ENCODE measurements around the gene ABCC6.
"Not testable (repeated sequence)": the region's sequence is repeated elsewhere in the genome, so short reads cannot be mapped to it uniquely, and the experiment has no call there.

The ABCC6 gene

DNA sequence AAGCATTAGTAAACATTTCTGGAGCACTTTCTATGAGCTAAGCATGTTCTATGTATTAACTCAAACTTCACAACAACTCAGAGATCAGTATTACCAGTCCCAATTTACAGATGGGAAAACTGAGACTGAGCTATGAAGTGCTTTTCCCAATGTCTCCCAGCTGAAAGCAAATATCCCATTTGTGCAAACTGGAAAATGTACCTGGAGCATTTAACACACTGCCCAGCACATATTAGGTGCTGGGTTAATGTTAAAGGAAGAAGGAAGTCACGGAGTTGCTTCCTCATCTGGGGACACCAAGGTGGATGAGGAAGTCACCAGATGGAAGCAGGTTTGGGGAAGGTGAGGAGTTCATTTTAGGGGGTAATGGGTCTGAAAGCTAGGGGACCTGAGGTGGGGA is 66.1 kb downstream of the ABCC6 start:
- H3K4me3 ChIP-seq (ENCODE audit: low read depth, low read length) = no peak overlapping the region
- no peak for DNase-seq (ENCODE audit: low read depth)
- TF ChIP-seq, protein P1, sequence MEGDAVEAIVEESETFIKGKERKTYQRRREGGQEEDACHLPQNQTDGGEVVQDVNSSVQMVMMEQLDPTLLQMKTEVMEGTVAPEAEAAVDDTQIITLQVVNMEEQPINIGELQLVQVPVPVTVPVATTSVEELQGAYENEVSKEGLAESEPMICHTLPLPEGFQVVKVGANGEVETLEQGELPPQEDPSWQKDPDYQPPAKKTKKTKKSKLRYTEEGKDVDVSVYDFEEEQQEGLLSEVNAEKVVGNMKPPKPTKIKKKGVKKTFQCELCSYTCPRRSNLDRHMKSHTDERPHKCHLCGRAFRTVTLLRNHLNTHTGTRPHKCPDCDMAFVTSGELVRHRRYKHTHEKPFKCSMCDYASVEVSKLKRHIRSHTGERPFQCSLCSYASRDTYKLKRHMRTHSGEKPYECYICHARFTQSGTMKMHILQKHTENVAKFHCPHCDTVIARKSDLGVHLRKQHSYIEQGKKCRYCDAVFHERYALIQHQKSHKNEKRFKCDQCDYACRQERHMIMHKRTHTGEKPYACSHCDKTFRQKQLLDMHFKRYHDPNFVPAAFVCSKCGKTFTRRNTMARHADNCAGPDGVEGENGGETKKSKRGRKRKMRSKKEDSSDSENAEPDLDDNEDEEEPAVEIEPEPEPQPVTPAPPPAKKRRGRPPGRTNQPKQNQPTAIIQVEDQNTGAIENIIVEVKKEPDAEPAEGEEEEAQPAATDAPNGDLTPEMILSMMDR (IDR thresholded peaks at IDR 0.05; ENCODE audit: insufficient read depth, low read depth, low read length, missing control alignments) = no peak

DNA sequence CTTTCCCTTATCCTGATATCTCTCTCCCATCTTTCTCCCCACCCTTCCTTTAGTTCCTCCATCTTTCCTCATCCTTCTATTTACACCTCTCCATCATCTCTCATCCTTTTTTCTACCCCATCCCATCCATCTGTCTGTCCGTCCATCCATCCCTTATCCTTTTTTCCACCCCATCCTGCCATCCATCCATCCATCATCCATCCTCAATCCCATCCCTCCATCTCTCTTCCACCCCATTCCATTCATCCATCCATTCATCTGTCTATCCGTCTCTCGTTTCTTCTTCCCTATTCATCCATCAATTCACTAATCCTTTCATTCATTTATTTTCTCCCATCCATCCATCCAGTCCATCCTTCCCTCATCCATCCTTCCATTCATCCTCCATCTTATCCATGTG is 68.1 kb downstream of the ABCC6 start:
- no peak overlapping the region for H3K4me3 ChIP-seq (ENCODE audit: low read depth, low read length)
- no peak for DNase-seq (ENCODE audit: low read depth)
- TF ChIP-seq, protein P1 (IDR thresholded peaks at IDR 0.05; ENCODE audit: insufficient read depth, low read depth, low read length, missing control alignments) = no peak

DNA sequence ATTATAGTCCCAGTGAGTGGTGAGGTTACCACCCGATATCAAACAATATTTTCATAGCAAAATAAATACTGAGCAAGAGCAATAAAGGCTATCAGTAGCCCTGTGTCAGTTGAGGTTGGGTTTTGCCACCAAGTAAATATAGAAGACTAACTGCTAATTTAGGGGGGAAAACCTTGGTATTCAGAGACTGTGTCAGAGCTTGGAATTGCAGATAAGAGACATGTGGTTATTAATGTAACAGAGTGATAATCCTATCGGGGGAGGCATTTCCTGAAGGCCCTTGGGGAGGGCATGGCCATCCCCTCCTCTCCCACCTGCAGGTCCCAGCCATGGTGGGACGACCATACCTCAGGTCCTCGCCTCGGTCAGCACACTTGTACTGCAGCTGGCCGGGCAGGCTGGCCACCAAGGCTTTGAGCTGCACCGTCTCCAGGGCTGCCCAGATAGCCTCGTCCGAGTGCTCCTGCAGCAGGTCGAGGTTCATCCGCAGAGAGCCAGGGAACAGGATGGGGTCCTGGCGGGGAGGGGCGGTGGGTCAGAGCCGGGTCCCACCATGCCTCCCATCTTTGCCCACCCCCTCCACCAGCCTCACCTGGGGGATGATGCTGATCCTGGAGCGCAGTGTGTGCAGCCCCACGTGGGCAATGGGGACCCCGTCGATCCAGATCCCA is 68.9 kb downstream of the ABCC6 start:
- H3K4me3 ChIP-seq (ENCODE audit: low read depth, low read length) = no peak overlapping the region
- TF ChIP-seq, protein P1 (IDR thresholded peaks at IDR 0.05; ENCODE audit: insufficient read depth, low read depth, low read length, missing control alignments) = no peak
- no peak for DNase-seq (ENCODE audit: low read depth)

DNA sequence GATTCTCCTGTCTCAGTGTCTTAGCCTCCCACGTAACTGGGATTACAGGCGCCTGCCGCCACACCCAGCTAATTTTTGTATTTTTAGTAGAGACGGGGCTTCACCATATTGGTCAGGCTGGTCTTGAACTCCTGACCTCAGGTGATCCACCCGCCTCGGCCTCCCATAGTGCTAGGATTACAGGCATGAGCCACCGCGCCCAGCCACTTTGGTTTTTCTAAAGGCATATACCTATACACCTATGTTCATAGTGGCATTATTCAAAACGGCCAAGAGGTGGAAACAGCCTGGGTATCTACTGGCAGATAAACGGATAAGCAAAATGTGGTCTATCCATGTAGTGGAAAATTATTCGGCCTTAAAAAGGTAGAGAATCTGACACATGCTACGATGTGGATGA is 70.3 kb downstream of the ABCC6 start:
- DNase-seq (ENCODE audit: low read depth); H3K4me3 ChIP-seq (ENCODE audit: low read depth, low read length): not testable (repeated sequence)

DNA sequence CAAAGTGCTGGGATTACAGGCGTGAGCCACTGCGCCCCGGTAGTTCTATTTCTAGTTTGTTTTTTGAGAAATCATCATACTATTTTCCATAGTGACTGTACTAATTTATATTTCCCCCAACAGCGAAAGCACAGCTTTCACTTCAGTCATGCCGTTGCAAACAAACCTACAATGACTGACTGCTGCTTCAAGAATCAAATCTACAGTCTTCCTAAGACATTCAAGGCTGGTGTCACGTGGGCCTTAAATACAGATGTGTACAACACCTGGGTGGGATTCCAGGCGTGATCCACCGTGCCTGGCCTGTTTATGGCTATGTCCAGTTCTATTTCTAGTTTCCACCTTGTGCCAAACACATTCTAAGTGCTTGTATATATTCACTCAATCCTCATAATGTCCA is 72.0 kb downstream of the ABCC6 start:
- TF ChIP-seq, protein P1 (IDR thresholded peaks at IDR 0.05; ENCODE audit: insufficient read depth, low read depth, low read length, missing control alignments) = no peak
- no peak overlapping the region for H3K4me3 ChIP-seq (ENCODE audit: low read depth, low read length)
- no peak for DNase-seq (ENCODE audit: low read depth)

DNA sequence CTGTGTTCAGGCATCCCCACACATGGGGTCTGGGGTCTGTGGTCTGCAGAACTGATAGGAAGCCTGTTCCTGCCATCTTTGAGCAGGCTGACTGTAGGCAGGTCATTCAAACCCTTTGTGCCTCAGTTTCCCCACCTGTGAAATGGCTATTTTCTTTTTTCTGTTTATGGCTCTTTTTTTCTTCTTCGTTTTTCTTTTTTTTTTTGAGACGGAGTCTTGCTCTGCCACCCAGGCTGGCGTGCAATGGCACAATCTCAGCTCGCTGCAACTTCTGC is 72.5 kb downstream of the ABCC6 start:
- TF ChIP-seq, protein P1 (IDR thresholded peaks at IDR 0.05; ENCODE audit: insufficient read depth, low read depth, low read length, missing control alignments) = no peak
- no peak overlapping the region for H3K4me3 ChIP-seq (ENCODE audit: low read depth, low read length)
- DNase-seq (ENCODE audit: low read depth) = no peak

DNA sequence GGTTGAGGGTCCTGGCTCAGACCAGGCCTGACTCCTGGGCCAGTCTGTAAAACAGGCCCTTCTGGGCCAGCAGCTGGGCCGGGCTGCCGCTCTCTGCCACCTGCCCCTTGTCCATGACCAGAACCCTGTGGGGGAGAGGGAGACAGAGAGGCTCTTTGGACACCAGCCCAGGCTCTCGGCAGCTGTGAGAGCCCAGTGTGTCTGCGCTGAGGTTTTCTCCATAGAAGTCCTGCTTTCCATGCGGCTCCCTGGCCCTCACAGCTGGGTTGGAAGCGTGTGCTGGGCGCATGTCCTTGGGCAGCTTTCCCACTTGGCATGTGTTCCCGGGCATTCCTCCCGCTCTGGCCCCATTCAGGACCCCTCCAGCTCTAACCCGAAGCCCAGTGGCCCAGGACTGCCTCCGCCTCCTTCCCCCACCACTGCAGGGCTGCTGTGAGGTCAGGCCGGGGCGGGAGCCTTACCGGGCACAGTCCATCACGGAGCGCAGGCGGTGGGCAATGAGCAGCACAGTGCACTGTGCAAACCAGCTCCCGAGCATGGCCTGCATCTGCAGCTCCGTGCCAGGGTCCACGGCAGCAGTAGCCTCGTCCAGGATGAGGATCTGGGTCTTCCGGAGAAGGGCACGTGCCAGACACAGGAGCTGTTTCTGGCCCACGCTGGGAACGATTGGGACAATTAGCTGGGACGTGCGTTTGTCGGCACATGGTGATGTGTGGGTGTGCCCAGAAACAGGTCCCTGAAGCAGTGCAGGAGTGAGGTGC is 73.0 kb downstream of the ABCC6 start:
- no peak overlapping the region for H3K4me3 ChIP-seq (ENCODE audit: low read depth, low read length)
- TF ChIP-seq, protein P1 (IDR thresholded peaks at IDR 0.05; ENCODE audit: insufficient read depth, low read depth, low read length, missing control alignments) = no peak
- DNase-seq (ENCODE audit: low read depth) = no peak
